Brain microvascular endothelial cell (primary cell): ENCODE measurements around the gene SCUBE1.

Source experiments
- DNase-seq: peaks from one replicate; pipeline ENCODE4 v3.0.0-alpha.2; 2020
- H3K27ac ChIP-seq: fragments of 250-450 bp; sonication (Bioruptor Pico); 2 replicates; pipeline ENCODE4 v1.5.1; 2020; ENCODE audit warnings: mild to moderate bottlenecking, moderate library complexity
- H3K27me3 ChIP-seq: fragments of 250-450 bp; sonication (Bioruptor Pico); replicated peaks from 2 replicates; pipeline ENCODE4 v1.5.1; 2020; ENCODE audit warnings: mild to moderate bottlenecking
- H3K36me3 ChIP-seq: fragments of 250-450 bp; sonication (Bioruptor Pico); replicated peaks from 2 replicates; pipeline ENCODE4 v1.5.1; 2020; ENCODE audit warnings: mild to moderate bottlenecking
- H3K4me3 ChIP-seq: 2 replicates; pipeline ENCODE4 v1.5.1; 2011; ENCODE audit warnings: low read depth, mild to moderate bottlenecking, control low read depth, low read length, moderate library complexity
- CTCF ChIP-seq: IDR thresholded peaks from 2 replicates; pipeline ENCODE4 v1.5.1; 2011; ENCODE audit warnings: low read depth, mild to moderate bottlenecking, moderate library complexity, low read length, control low read depth, inconsistent platforms; ENCODE audit errors: missing control alignments
- in situ Hi-C: cut with HindIII; loops from 2 replicates; pipeline ENCODE4 v1.10.0; 2017; ENCODE audit warnings: low sequenced_read_pairs, low pct_ligation_motif_present

The SCUBE1 gene

GRCh38 chr22:43249789-43250471 lies 93.2 kb downstream of the SCUBE1 start:
- DNase-seq = no peak
- TF ChIP-seq CTCF = no peak
- no peak overlapping the region for H3K4me3 ChIP-seq
- in situ Hi-C loops = no loop called here
- H3K27me3 ChIP-seq = peaks cover 9% of the 10 kb centered on the region
- no peak overlapping the region for H3K27ac ChIP-seq
- no peaks in the 10 kb centered on the region for H3K36me3 ChIP-seq

- no peak for TF ChIP-seq CTCF
- in situ Hi-C loops = no loop called here
- DNase-seq = no peak
These were observed 95.5 kb downstream of the SCUBE1 start for GRCh38 chr22:43247546-43248260.

GRCh38 chr22:43246188-43246587 lies 97.0 kb downstream of the SCUBE1 start:
- Histone ChIP-seq H3K27ac (no peak overlapping the region), H3K27me3 (no peaks in the 10 kb centered on the region), H3K4me3 (no peak overlapping the region), H3K36me3 (no peaks in the 10 kb centered on the region)
- DNase-seq = no peak
- in situ Hi-C loops = no loop called here
- TF ChIP-seq CTCF = no peak

More at GRCh38 chr22:43247546-43248260, 95.5 kb downstream of the SCUBE1 start:
- Histone ChIP-seq H3K36me3 (no peaks in the 10 kb centered on the region), H3K4me3 (no peak overlapping the region), H3K27ac (no peak overlapping the region), H3K27me3 (peaks cover 4% of the 10 kb centered on the region)

GRCh38 chr22:43245717-43246116 lies 97.5 kb downstream of the SCUBE1 start:
- no peak for TF ChIP-seq CTCF
- no peak for DNase-seq
- in situ Hi-C loops = no loop called here
- no peaks in the 10 kb centered on the region for H3K27me3 ChIP-seq
- H3K36me3 ChIP-seq = no peaks in the 10 kb centered on the region
- H3K27ac ChIP-seq = no peak overlapping the region
- no peak overlapping the region for H3K4me3 ChIP-seq

GRCh38 chr22:43244803-43245527 lies 98.2 kb downstream of the SCUBE1 start:
- Histone ChIP-seq H3K27ac (no peak overlapping the region), H3K27me3 (no peaks in the 10 kb centered on the region), H3K4me3 (no peak overlapping the region), H3K36me3 (no peaks in the 10 kb centered on the region)
- TF ChIP-seq CTCF = no peak
- in situ Hi-C loops = no loop called here
- DNase-seq = no peak
